NAMALWA (cell line): ENCODE data around the gene METTL27.
"Not testable (repeated sequence)": the region's sequence is repeated elsewhere in the genome, so short reads cannot be mapped to it uniquely, and the experiment has no call there.

ENCODE experiments used
- DNase-seq: peaks from one replicate; pipeline ENCODE4 v3.0.0-alpha.2; 2015; ENCODE audit warnings: low spot score

Gene METTL27

DNA sequence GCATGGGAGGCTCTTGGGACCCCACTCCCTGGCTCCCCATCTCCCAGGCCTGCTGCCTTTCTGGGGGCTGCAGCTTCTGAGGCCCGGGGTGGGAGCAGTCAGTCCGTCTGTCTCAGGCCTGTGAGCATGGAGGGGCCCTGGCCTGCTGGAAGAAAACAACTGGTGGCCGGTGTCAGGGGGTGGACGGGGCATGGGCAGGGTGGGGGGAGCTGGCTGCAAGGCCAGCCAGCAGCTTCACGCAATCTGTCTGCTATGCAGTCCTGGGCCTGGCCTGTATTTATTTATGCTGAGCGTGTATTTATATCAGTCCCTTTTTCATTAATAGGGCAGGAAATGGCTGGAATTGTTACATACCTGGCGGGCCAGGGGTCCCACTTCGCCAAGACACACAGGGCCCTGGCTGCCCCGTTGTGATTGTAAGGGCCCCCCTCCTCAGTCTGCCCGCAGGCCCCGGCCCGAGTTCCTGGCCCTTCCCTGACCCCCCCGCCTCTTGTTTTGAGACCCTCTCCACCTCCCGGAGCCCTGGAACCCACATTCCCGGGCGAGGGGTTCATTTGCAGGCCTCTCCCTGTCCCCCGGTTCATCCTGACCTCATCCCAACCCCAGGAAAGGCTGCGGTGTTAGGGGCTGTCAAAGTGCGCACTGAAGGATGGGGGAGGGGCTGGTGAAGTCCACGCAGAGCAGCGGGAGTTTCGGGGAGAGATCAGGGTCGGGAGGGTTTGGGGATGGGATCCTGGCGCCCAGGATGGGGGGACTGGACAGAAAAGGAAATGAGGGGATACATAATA, 26.9 kb upstream of the METTL27 start:
- no peak for DNase-seq

- DNase-seq, result no peak
These were observed 24.1 kb upstream of the METTL27 start for GRCh38 chr7:73866446-73866767.

- DNase-seq, result peak; percentile 85
These were observed 23.6 kb upstream of the METTL27 start for GRCh38 chr7:73865738-73866445.

DNA sequence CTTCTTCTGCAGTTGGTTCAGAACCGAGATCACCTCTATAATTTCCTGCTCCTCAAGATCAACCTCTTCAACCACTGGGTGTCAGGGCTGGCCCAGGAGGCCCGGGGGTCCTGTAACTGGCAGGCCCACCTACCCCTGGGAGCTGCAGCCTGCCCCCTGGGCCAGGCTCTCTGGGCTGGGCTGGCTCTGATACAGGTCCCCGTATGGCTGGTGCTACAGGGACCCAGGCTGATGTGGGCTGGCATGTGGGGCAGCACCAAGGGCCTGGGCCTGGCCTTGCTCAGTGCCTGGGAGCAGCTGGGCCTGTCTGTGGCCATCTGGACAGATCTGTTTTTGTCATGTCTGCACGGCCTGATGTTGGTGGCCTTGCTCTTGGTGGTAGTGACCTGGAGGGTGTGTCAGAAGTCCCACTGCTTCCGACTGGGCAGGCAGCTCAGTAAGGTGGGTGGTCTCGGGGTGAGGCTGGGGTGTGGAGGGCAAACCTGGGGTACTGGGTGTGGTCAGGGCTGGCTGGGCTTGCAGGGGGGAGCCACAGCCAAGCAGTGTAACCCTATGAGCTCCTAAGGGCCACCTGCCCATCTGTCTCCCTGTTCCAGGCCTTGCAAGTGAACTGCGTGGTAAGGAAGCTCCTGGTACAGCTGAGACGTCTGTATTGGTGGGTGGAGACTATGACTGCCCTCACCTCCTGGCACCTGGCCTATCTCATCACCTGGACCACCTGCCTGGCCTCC, 22.8 kb upstream of the METTL27 start:
- DNase-seq, result no peak

DNA sequence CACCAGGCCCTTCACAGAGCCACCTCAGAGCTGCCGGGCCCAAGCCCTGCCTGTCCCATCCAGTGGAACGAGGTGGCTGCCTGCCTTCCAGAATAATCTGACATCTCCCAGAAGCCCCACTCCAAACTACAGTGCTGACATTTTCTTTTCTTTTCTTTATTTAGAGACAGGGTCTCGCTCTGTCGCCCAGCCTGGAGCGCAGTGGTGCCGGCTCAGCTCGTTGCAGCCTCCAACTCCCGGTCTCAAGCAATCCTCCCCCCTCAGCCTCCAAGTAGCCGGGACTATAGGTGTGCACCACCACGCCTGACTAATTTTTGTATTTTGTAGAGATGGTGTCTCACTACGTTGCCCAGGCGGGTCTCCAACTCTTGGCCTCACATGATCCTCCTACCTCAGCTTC, 19.0 kb upstream of the METTL27 start:
- DNase-seq, result no peak

DNA sequence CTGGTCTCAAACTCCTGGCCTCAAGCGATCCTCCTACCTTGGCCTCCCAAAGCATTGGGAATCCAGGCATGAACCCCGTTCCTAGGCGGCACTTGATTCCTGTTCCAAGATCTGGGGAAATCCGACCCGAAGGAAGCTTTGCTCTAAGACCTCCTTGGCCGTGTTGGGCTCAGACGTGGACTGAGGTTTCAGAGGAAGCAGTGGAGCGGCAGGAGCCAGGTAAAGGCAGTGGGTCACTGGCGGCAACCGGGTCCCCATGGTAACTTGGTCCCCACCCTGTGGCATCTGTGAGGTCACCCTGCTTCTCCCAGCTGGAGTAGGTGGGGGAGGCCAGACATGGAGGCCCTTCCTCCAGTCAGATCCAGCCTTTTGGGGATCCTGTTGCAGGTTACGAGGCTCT, 18.5 kb upstream of the METTL27 start, which contains the start of gene TMEM270:
Gene TMEM270, plus strand, starts transcription at position 301 of the 400 bp plus-strand sequence. Its CDS starts 36 bp downstream, at position 337.
- no peak for DNase-seq

DNA sequence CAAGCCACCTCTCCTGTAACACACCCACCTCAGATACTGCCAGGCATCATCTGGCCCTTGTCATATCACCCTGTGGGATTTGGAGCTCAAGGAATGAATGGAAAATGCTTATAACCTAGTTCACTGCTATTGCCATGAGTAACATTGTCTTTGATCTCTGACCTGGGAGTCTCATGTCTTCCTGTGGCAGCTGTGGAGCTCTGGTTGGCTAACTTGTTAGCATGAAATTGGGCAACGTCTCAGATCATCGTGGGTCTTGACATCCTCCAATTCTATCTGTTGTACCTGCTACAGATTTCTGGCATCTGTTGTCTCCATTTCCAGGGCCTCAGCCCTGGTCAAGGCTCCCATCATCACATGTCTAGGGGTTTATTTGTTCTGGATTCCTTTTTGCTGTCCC, 16.5 kb upstream of the METTL27 start:
- DNase-seq, result peak; percentile 41

- no peak for DNase-seq
These were observed 14.6 kb upstream of the METTL27 start for GRCh38 chr7:73856941-73857340.

GRCh38 chr7:73852500-73852899, 10.2 kb upstream of the METTL27 start:
- no peak for DNase-seq

- DNase-seq, result peak; percentile 93
These were observed 9.4 kb upstream of the METTL27 start for GRCh38 chr7:73851410-73852338.

DNA sequence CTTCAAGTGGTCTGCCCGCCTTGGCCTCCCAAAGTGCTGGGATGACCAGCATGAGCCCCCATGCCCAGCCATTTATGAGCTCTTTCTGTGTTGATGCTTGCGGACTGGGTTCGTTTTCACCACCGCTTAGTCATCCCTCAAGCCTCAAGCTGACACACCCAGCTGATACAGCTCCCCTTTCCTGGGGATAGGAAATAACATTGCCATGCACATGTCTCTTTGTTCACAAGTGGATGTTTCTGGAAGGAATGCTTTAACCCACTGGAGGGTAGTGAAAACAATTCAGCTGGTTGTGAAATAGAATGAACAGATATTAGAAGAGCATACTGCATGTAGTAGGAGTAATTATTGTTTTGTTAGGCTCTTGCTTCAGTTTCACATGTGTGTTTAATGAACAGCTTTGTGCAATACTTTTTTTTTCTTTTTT, 8.5 kb upstream of the METTL27 start:
- no peak for DNase-seq

DNA sequence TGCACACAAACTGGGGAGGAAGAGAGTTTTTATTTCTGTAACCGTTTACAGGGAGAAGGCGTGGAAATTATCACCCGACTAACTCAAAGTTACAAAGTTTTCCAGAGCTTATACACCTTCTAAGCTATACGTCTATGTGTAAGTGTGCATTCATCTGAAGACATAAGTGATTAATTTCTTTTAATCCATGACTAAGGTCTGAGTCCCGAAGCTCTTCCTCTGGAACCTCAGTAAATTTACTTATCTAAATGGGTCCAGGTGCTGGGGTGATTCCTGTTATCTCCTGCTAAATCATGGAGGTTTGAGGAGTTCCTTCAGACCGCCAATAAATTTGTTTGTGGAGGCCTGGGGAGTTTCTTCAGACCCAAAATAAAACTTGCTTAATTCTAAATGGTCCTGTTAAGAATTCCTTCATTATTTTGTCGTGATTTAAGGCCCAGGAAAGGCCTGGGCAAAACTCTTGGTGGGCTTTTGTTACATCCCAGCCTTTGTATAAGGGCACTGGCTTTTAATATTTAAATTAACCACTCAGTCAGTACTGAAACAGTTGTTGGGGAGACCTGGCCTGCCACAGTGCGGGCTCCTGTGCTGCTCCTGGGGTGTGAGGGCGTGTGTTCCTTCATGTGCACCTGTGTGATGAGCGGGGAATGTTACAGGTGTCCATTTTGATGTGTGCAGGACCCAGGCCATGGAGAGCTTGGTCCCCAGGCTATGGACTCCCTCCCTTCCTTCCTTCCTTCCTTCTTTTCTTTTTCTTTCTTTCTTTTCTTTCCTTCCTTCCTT, 5.8 kb upstream of the METTL27 start:
- no peak for DNase-seq

DNA sequence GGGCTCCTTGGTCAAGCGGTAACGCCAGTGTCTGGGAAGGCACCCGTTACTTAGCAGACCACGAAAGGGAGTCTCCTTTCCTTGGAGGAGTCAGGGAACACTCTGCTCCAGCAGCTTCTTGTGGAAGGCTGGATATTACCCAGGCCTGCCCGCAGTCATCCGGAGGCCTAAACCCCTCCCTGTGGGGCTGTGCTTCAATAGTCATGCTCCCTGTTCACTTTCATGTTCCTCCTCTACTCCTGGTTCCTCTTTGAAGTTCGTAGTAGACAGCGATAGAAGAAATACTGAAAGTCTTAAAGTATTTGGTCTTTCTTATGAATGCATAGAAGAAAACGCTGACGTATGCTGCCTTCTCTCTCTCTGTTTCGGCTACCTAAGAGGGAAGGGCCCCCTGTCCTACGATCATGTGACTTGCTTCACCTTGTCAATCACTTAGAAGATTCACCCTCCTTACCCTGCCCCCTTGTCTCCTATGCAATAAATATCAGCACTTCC, 3.4 kb upstream of the METTL27 start:
- DNase-seq, result not testable (repeated sequence)

GRCh38 chr7:73844848-73845460, 2.6 kb upstream of the METTL27 start:
- DNase-seq, result no peak

DNA sequence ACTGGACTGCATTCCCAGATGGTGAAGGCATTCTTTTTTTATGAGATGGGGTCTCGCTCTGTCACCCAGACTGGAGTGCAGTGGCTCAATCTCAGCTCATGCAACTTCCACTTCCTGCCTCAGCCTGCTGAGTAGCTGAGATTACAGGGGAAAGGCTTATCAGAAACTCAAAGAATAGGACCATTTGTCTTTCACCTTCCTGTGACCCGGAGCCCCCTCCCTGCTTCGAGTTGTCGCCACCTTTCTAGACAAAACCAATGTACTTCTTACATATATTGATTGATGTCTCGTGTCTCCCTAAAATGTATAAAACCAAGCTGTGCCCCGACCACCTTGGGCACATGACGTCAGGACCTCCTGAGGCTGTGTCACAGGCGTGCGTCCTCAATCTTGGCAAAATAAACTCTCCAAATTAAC, 1.8 kb upstream of the METTL27 start:
- peak; percentile 38 for DNase-seq

DNA sequence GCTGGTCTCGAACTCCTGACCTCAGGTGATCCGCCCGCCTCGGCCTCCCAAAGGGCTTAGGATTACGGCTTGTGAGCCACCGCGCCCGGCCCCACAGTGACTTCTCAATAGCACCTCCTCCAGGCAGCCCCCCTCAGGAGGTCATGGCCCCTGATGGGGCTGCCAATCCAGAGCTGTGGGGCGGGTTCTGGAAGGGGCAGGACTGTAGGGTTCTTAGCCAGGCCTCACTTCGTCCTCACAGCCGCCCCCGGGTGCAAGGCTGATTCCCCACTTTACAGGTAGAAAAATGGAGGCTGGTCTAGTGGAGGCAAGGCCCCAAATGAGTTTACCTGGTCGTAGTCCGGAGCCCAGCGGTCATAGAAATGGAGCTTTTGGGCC, 638 bp downstream of the METTL27 start:
- no peak for DNase-seq

DNA sequence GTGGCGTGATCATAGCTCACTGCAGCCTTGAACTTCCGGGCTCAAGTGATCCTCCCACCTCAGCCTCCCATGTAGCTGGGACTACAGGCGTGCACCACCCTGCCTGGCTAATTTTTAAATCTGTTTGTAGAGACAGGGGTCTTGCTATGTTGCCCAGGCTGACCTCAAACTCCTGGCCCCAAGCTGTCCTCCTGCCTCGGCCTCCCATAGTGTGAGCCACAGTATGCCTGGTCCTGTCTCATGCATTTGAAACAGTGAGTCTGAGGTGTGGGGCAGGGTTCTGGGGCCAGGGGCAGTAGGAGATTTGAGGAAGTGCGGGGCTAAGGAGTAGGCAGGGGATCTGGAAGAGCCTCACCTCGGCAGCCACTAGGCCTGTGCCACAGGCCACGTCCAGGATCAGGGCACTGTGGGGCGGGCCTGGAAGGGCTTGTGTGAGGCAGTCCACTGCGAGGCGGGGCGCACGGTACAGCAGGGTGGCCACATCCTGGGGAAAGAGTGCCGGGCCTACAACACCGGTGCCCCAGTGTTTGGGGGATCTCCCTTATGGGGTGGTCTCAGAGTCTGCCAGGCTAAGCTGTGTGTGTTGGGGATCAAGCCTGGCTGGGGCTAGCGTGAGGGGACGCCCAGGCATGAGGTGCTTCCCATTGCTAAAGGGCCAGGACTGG, 1.5 kb downstream of the METTL27 start:
- no peak for DNase-seq

DNA sequence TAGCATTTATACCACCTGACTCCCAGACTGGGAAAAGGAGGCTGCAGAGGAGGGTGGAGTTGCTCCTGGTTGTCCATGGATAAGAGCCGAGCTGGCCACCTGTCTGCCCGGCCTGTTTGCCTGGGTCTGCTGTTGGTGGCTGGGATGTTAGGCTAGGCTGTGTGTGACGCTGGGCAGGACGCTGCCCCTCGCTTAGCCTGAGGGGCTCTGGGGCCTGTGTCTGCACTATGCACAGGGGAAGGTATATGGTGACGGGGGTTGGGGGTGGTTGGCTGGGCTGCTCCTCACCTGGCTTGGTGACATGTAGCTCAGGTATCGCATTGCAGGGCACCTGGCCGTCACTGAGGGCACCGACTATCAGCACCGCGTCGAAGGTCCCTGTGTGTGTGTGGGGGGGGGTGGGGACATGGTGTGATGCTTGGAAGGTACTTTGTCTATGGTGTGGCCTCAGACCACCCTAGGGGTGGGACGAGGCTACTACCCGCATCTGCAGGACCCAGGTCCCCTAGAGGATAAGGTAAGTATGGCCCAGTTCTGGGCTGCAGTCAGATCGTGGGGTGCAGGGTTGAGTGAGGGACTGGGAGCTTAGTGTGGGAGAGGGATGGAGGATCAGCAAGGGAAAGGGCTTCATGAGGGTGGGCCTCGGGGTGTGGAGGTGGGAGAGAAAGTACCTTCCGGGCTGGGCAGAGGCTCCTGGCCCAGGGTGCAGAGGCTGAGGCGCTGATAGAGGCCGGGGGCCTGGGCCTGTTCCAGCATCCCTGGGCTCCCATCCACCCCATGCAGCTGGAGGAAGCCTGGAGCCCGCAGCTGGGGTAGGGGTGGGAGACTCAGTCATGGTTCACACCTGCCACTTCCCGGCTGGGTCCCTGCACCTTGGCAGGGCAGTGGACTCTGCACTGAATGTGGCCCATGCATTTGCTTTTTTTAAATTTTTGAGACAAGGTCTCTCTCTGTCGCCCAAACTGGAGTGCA, 2.3 kb downstream of the METTL27 start:
- peak; percentile 68 for DNase-seq

- no peak for DNase-seq
These were observed 3.0 kb downstream of the METTL27 start for GRCh38 chr7:73839290-73839689.
